Measurements from ENCODE around the gene ORM1.

GRCh38 chr9:114300846-114301797, 21.8 kb upstream of the ORM1 start:
- TF ChIP-seq CTCF (IDR thresholded peaks at IDR 0.05) = no peak
- TF ChIP-seq POLR2A (IDR thresholded peaks at IDR 0.05) = no peak
